GM13976 (cell line): ENCODE measurements around the gene UBE2QL1.

Source experiments
- DNase-seq: peaks from one replicate; pipeline ENCODE4 v3.0.0; 2012; ENCODE audit warnings: low spot score
- in situ Hi-C: fragments of 300-500 bp; cut with MboI; formaldehyde crosslinking; loops from one replicate; pipeline ENCODE4 v1.12.0; 2022; ENCODE audit warnings: low sequenced_read_pairs, mixed read lengths, inconsistent platforms; ENCODE audit not compliant: unreplicated experiment
- TF ChIP-seq, protein P1 (sequence below): IDR thresholded peaks from 2 replicates; pipeline ENCODE4 v1.5.1; 2012; ENCODE audit warnings: borderline replicate concordance, mild to moderate bottlenecking; ENCODE audit not compliant: insufficient read depth; ENCODE audit errors: extremely low read depth, missing control alignments, control extremely low read depth

Gene UBE2QL1

GRCh38 chr5:6516823-6517222 is 68.2 kb downstream of the UBE2QL1 start:
- in situ Hi-C loops: no loop called here
- DNase-seq: no peak
- TF ChIP-seq, protein P1, sequence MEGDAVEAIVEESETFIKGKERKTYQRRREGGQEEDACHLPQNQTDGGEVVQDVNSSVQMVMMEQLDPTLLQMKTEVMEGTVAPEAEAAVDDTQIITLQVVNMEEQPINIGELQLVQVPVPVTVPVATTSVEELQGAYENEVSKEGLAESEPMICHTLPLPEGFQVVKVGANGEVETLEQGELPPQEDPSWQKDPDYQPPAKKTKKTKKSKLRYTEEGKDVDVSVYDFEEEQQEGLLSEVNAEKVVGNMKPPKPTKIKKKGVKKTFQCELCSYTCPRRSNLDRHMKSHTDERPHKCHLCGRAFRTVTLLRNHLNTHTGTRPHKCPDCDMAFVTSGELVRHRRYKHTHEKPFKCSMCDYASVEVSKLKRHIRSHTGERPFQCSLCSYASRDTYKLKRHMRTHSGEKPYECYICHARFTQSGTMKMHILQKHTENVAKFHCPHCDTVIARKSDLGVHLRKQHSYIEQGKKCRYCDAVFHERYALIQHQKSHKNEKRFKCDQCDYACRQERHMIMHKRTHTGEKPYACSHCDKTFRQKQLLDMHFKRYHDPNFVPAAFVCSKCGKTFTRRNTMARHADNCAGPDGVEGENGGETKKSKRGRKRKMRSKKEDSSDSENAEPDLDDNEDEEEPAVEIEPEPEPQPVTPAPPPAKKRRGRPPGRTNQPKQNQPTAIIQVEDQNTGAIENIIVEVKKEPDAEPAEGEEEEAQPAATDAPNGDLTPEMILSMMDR: no peak

GRCh38 chr5:6517510-6517909 is 68.9 kb downstream of the UBE2QL1 start:
- no peak for DNase-seq
- TF ChIP-seq, protein P1: no peak
- in situ Hi-C loops: no loop called here

- TF ChIP-seq, protein P1: no peak
- in situ Hi-C loops: no loop called here
- no peak for DNase-seq
These were observed 69.8 kb downstream of the UBE2QL1 start for GRCh38 chr5:6518298-6519057.

DNA sequence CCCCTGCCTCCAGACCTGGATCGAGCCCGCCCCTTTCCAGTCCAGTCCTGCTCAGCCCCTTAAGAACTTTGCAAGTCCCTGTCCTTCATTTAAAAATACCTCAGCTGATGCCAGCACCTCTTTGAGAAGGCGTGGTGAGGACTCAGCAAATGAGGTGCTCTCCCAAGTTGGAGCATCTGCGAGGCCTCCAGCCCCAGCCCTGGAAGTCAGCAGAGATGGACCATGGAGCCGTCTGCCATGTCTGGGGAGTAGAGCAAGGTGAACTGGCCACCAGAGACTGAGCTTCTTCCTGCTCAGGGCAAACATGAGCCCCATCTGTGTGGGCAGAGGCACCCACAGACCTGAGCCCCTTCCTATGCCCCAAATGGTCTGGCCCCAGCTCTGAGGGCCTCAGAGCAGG is 71.5 kb downstream of the UBE2QL1 start:
- no peak for DNase-seq
- in situ Hi-C loops: no loop called here
- TF ChIP-seq, protein P1: no peak

DNA sequence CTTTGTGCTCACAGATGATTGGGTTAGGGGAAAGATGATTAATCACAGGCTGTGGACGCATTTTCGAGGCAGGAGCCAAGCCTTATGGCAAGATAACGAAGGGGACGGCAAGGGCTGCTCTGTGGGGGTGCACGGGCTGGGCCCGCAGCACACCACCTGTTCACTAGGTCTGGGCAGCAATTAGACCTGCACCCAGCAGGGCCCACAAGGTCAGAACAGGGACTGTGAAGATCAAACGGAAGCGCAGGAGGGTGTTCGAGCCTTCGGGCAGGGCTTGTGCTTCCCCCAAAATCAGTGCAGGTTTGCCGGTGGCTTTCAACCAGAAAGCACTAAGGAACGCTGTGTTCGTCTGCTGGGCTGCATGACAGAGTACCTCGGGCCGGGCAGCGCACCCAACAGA is 73.7 kb downstream of the UBE2QL1 start:
- DNase-seq: no peak
- in situ Hi-C loops: no loop called here
- TF ChIP-seq, protein P1: no peak

GRCh38 chr5:6522923-6523322 is 74.3 kb downstream of the UBE2QL1 start:
- TF ChIP-seq, protein P1: no peak
- in situ Hi-C loops: no loop called here
- no peak for DNase-seq
